HepG2 (cell line): ENCODE measurements around the gene LSM12. TPM values are rescaled to one million over a fixed set of nuclear protein-coding genes. Genes with fewer than 3 reads are reported as not detected.

Experiments
- ARID5B ChIP-seq: IDR thresholded peaks from 2 replicates; pipeline ENCODE4 v1.4.0; 2020; ENCODE audit warnings: mild to moderate bottlenecking, missing genetic modification reagents
- CCDC6 ChIP-seq: sonication (generic); formaldehyde crosslinking; IDR thresholded peaks from 2 replicates; pipeline ENCODE4 v1.8.1; 2022; ENCODE audit warnings: mild to moderate bottlenecking, missing genetic modification reagents, moderate library complexity
- FLYWCH1 ChIP-seq: sonication (generic); formaldehyde crosslinking; IDR thresholded peaks from 2 replicates; pipeline ENCODE4 v1.8.1; 2023; ENCODE audit warnings: mild to moderate bottlenecking, missing genetic modification reagents
- HMGXB4 ChIP-seq, 2 experiments: sonication (generic) in 1 of 2; formaldehyde crosslinking in 1 of 2; IDR thresholded peaks; 2 replicates each; pipeline versions ENCODE4 v1.4.0 to v1.6.1; 2018 to 2020; ENCODE audit warnings: missing genetic modification reagents in 2 of 2, borderline replicate concordance in 1 of 2, low read depth in 1 of 2, mild to moderate bottlenecking in 1 of 2, missing biosample characterization in 1 of 2
- PHF8 ChIP-seq: sonication (generic); formaldehyde crosslinking; IDR thresholded peaks from 2 replicates; pipeline ENCODE4 v1.5.0; 2020; ENCODE audit warnings: missing genetic modification reagents
- REXO4 ChIP-seq: sonication (generic); formaldehyde crosslinking; IDR thresholded peaks from 2 replicates; pipeline ENCODE4 v1.8.0; 2022; ENCODE audit warnings: missing genetic modification reagents, mild to moderate bottlenecking, borderline replicate concordance
- SRY ChIP-seq: sonication (generic); formaldehyde crosslinking; IDR thresholded peaks from 2 replicates; pipeline ENCODE4 v1.8.0; 2022; ENCODE audit warnings: mild to moderate bottlenecking, missing genetic modification reagents
- THAP9 ChIP-seq: sonication (generic); formaldehyde crosslinking; IDR thresholded peaks from 2 replicates; pipeline ENCODE4; 2020; ENCODE audit warnings: missing genetic modification reagents, mild to moderate bottlenecking, borderline replicate concordance
- ZBTB33 ChIP-seq: sonication (generic); formaldehyde crosslinking; IDR thresholded peaks from 2 replicates; pipeline ENCODE4 v1.4.0; 2020; ENCODE audit warnings: missing genetic modification reagents
- ZMYM2 ChIP-seq: sonication (generic); formaldehyde crosslinking; IDR thresholded peaks from 2 replicates; pipeline ENCODE4 v1.8.0; 2022; ENCODE audit warnings: mild to moderate bottlenecking, missing genetic modification reagents
- ZNF337 ChIP-seq: sonication (generic); formaldehyde crosslinking; IDR thresholded peaks from 2 replicates; pipeline ENCODE4 v1.5.1; 2020; ENCODE audit warnings: missing genetic modification reagents, low read depth, mild to moderate bottlenecking, borderline replicate concordance
- ZNF609 ChIP-seq: sonication (generic); formaldehyde crosslinking; IDR thresholded peaks from 2 replicates; pipeline ENCODE4 v1.4.0; 2020; ENCODE audit warnings: mild to moderate bottlenecking, missing genetic modification reagents, borderline replicate concordance
- polyA plus RNA-seq, 8 experiments: library from polyadenylated mRNA; depleted of rRNA in 3 of 8; stranded (reverse) in 7 of 8; unstranded in 1 of 8; fragments of >200 nt; fragmentation: Illumina TruSeq in 4 of 8; extraction: Trizol in 4 of 8; gene quantifications; 2 replicates each; pipeline versions ENCODE4 v1.2.1 to v1.2.3, GENCODE V29; 2011 to 2016; ENCODE audit warnings: low read depth in 4 of 8, missing spikeins in 1 of 8, mixed read lengths in 1 of 8; ENCODE audit not compliant: insufficient read depth in 1 of 8
- total RNA-seq, 5 experiments: library from RNA; depleted of rRNA; stranded (reverse); fragments of >200 nt; fragmentation: Illumina TruSeq; extraction: Trizol; gene quantifications; 2 replicates each; pipeline ENCODE4 v1.2.3, GENCODE V29; 2016; ENCODE audit warnings: low read depth in 1 of 5

LSM12 gene
- total and polyA plus RNA-seq, 2 of the 13 experiments (the other 11 are each of a cell fraction or from before 2014, with no cell fraction given) = 52.8 to 55.7 TPM

GRCh38 chr17:44083250-44083849 lies 16.9 kb upstream of the LSM12 start (continued):
- 0 out of 2 replicates have a peak, but pooled peaks have one; percentile 45 for TF ChIP-seq ZNF609 (CRISPR knock-in tag)
- peak; percentile 47; the same call in 1 of the 2 replicates for TF ChIP-seq PHF8 (CRISPR knock-in tag)
- no peak for TF ChIP-seq ZMYM2 (CRISPR knock-in tag)
- TF ChIP-seq ZNF337 (CRISPR knock-in tag) = no peak
- no peak for TF ChIP-seq FLYWCH1 (CRISPR knock-in tag)
- TF ChIP-seq ZBTB33 = peak; percentile 96
- TF ChIP-seq HMGXB4 (CRISPR knock-in tag; IDR thresholded peaks at IDR 0.05; ENCODE audit: borderline replicate concordance in 1 of 2, low read depth in 1 of 2) = peak; percentile 77 to 87; a peak in 3 of 4 replicates
- TF ChIP-seq REXO4 (CRISPR knock-in tag) = no peak
- TF ChIP-seq CCDC6 (CRISPR knock-in tag) = no peak
- TF ChIP-seq ARID5B (CRISPR knock-in tag) = no peak
- no peak; the same call in 1 of the 2 replicates for TF ChIP-seq SRY
- TF ChIP-seq THAP9 (CRISPR knock-in tag) = no peak
